ENCODE results near the gene TECR.
"Not testable (repeated sequence)": the region's sequence is repeated elsewhere in the genome, so short reads cannot be mapped to it uniquely, and the experiment has no call there.

The TECR gene

GRCh38 chr19:14595558-14595957, 66.2 kb downstream of the TECR start:
- TF ChIP-seq ZFX (IDR thresholded peaks at IDR 0.05) (no peak), CTCF (conservative IDR thresholded peaks at IDR 0.05) (no peak)
- no peak overlapping the region; the same call in 1 of the 2 replicates for H3K27ac ChIP-seq

- no peak overlapping the region for H3K27ac ChIP-seq
- TF ChIP-seq CTCF (conservative IDR thresholded peaks at IDR 0.05) = no peak
- no peak for TF ChIP-seq ZFX (IDR thresholded peaks at IDR 0.05)
Observed at GRCh38 chr19:14599548-14600147, 70.3 kb downstream of the TECR start.

GRCh38 chr19:14603990-14604387, 74.6 kb downstream of the TECR start:
- H3K27ac ChIP-seq = no peak overlapping the region

GRCh38 chr19:14606627-14607026, 77.2 kb downstream of the TECR start:
- H3K27ac ChIP-seq = no peak overlapping the region
- no peak for TF ChIP-seq ZFX (IDR thresholded peaks at IDR 0.05)
- TF ChIP-seq CTCF (conservative IDR thresholded peaks at IDR 0.05) = no peak

More at GRCh38 chr19:14603990-14604387, 74.6 kb downstream of the TECR start:
- TF ChIP-seq CTCF (conservative IDR thresholded peaks at IDR 0.05) = no peak
- TF ChIP-seq ZFX (IDR thresholded peaks at IDR 0.05) = no peak

- no peak overlapping the region for H3K27ac ChIP-seq
- no peak for TF ChIP-seq CTCF (conservative IDR thresholded peaks at IDR 0.05)
- TF ChIP-seq ZFX (IDR thresholded peaks at IDR 0.05) = no peak
Observed at GRCh38 chr19:14611051-14611450, 81.7 kb downstream of the TECR start.

GRCh38 chr19:14612242-14612641, 82.8 kb downstream of the TECR start:
- not testable (repeated sequence) for H3K27ac ChIP-seq

GRCh38 chr19:14612657-14613056, 83.3 kb downstream of the TECR start:
- no peak overlapping the region for H3K27ac ChIP-seq
- TF ChIP-seq CTCF (conservative IDR thresholded peaks at IDR 0.05) (no peak), ZFX (IDR thresholded peaks at IDR 0.05) (no peak)

- not testable (repeated sequence) for H3K27ac ChIP-seq
Observed at GRCh38 chr19:14613399-14614098, 84.2 kb downstream of the TECR start.
